Articular chondrocyte of knee joint (primary cell): ENCODE measurements around the gene CA5A. TPM values are rescaled to one million over a fixed set of nuclear protein-coding genes. Genes with fewer than 3 reads are reported as not detected.

ENCODE experiments used
- small RNA-seq: library from RNA; depleted of rRNA; stranded (forward); fragments of <200 nt; gene quantifications from one replicate; pipeline ENCODE3, GENCODE V24; 2012
- total RNA-seq: library from RNA; depleted of rRNA; stranded (reverse); fragments of >200 nt; gene quantifications from 2 replicates; pipeline ENCODE4 v1.2.3, GENCODE V29; 2012

CA5A gene
- not detected in 2 replicates for total RNA-seq

GRCh38 chr16:87936375-87937230, at the start of gene CA5A:
CA5A (minus strand) TSS chr16:87936529; CDS start chr16:87936450, 79 bp downstream.

GRCh38 chr16:87950765-87951551, 14.6 kb upstream of the CA5A start, which contains the start of gene BANP:
BANP (plus strand) TSS chr16:87951434; CDS start chr16:87975116, 23,682 bp downstream.

GRCh38 chr16:87869061-87869878, 67.1 kb downstream of the CA5A start, which contains the start of gene SLC7A5:
SLC7A5 (minus strand) TSS chr16:87869507; CDS start chr16:87869422, 85 bp downstream.

Small RNA genes within 50 kb of the gene (small RNA-seq; reads per million reads assigned to genes)
- gene AC127455.1: not detected

Other genes with a start within 250 kb of the CA5A start
- gene KLHDC4, start 170.5 kb downstream of the CA5A start, total RNA-seq: 14.6 and 21.2 TPM in 2 replicates
- gene SLC7A5, start 67.0 kb downstream of the CA5A start, total RNA-seq: 14.7 and 52.9 TPM in 2 replicates
- 17.0 and 19.5 TPM in 2 replicates for gene BANP, start 14.9 kb upstream of the CA5A start, total RNA-seq